Measurements from ENCODE around the gene VSTM5. TPM values are rescaled to one million over a fixed set of nuclear protein-coding genes. Genes with fewer than 3 reads are reported as not detected.
"Not testable (repeated sequence)": the region's sequence is repeated elsewhere in the genome, so short reads cannot be mapped to it uniquely, and the experiment has no call there.

Gene VSTM5
- total and polyA plus RNA-seq, 7 donors = 0.23 to 3.6 (median 0.85) TPM; not detected in 1

- intact Hi-C loops (cut with DNase I) = loop anchor here (2.0 to 10.0 kb wide), 3 partner anchors 44 to 344 kb away; partner anchors contain the start of genes C11orf54, CEP295, PANX1 and TAF1D
- DNase-seq = peak; percentile 96
- Histone ChIP-seq H3K4me1 (peaks cover 0 to 39% (median 37%) of the 10 kb centered on the region in 4 donors), H3K27ac (peak within 1 kb of the TSS; percentile 93 to 98 (median 96)), H3K4me3 (peak within 1 kb of the TSS; percentile 72 to 97 (median 88)), H3K9me3 (no peaks in the 10 kb centered on the region), H3K27me3 (no peaks in the 10 kb centered on the region), H3K36me3 (peaks cover 0 to 17% (median 0%) of the 10 kb centered on the region in 4 donors)
- TF ChIP-seq CTCF (IDR thresholded peaks at IDR 0.05) = peak; percentile 30 to 48 (median 39)
- peak; percentile 72 to 79 for TF ChIP-seq POLR2A (IDR thresholded peaks at IDR 0.05)
- no peak for TF ChIP-seq EP300 (IDR thresholded peaks at IDR 0.05)
- TF ChIP-seq POLR2AphosphoS5 (IDR thresholded peaks at IDR 0.05) = peak; percentile 91 to 97 (median 94)
- 0% methylated on average over 72 of the region's 72 CpGs for WGBS, 2 donors
These were observed 66.1 kb downstream of the VSTM5 start, which contains the start of gene MED17 for GRCh38 chr11:93784145-93784934. Gene MED17, plus strand, starts transcription at chr11:93784282. Its CDS starts 232 bp downstream, at chr11:93784514.

GRCh38 chr11:93783765-93784144 lies 66.7 kb downstream of the VSTM5 start:
- Histone ChIP-seq H3K9me3 (no peaks in the 10 kb centered on the region), H3K4me3 (peak overlapping the region; percentile 72 to 97 (median 88)), H3K27ac (peak overlapping the region; percentile 93 to 98 (median 96)), H3K36me3 (peaks cover 0 to 11% (median 0%) of the 10 kb centered on the region in 4 donors), H3K4me1 (peaks cover 0 to 39% (median 37%) of the 10 kb centered on the region in 4 donors), H3K27me3 (no peaks in the 10 kb centered on the region)
- 0 to 1% methylated on average over 10 of the region's 10 CpGs for WGBS, 2 donors
- TF ChIP-seq CTCF (IDR thresholded peaks at IDR 0.05) (peak in 2 of 4 experiments; percentile 12 to 29), EP300 (IDR thresholded peaks at IDR 0.05) (no peak)
- intact Hi-C loops (cut with DNase I) = loop anchor here (2.0 to 10.0 kb wide), 3 partner anchors 43 to 345 kb away; partner anchors contain the start of genes C11orf54, CEP295, PANX1 and TAF1D
- no peak for DNase-seq

DNA sequence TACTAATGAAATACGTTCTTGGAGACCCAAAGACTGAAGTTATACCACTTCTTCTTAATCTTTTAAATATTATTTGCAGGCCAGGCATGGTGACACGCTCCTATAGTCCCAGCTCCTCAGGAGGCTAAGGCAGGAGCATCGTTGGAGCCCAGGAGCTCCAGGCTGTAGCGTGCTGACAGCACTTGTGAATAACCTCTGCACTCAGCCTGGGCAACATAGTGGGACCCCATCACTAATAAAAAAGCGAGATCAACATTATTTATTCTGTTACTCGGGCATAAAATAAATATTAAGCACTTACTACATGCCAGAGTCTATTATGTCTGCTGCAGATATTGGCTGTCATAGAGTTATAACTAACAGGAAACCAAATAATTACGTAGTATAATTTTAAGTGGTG lies 67.1 kb downstream of the VSTM5 start:
- TF ChIP-seq CTCF (IDR thresholded peaks at IDR 0.05) = no peak
- TF ChIP-seq POLR2AphosphoS5 (IDR thresholded peaks at IDR 0.05) = no peak
- no peak for TF ChIP-seq EP300 (IDR thresholded peaks at IDR 0.05)
- TF ChIP-seq POLR2A (IDR thresholded peaks at IDR 0.05) = no peak

GRCh38 chr11:93775289-93775688 lies 75.1 kb downstream of the VSTM5 start:
- TF ChIP-seq EP300 (IDR thresholded peaks at IDR 0.05) (no peak), CTCF (IDR thresholded peaks at IDR 0.05) (no peak), POLR2AphosphoS5 (IDR thresholded peaks at IDR 0.05) (no peak), POLR2A (IDR thresholded peaks at IDR 0.05) (no peak)
- 65 to 76% methylated on average over 2 of the region's 2 CpGs for WGBS, 2 donors
- no peaks in the 10 kb centered on the region for H3K9me3 ChIP-seq
- intact Hi-C loops (cut with DNase I) = no loop called here
- H3K27ac ChIP-seq = no peak overlapping the region
- H3K27me3 ChIP-seq = no peaks in the 10 kb centered on the region
- H3K4me1 ChIP-seq = no peaks in the 10 kb centered on the region
- no peak overlapping the region for H3K4me3 ChIP-seq
- H3K36me3 ChIP-seq = no peaks in the 10 kb centered on the region
- no peak for DNase-seq

More for the DNA sequence above, 67.1 kb downstream of the VSTM5 start:
- H3K36me3 ChIP-seq = peaks cover 0 to 7% (median 0%) of the 10 kb centered on the region in 4 donors
- peaks cover 0 to 39% (median 37%) of the 10 kb centered on the region in 4 donors for H3K4me1 ChIP-seq
- no peak for DNase-seq
- intact Hi-C loops (cut with DNase I) = loop anchor here (10.0 kb wide), 1 partner anchor 119 kb away; the partner anchor contains the start of gene CEP295
- peak overlapping the region; percentile 93 to 98 (median 96) for H3K27ac ChIP-seq
- peak overlapping the region; percentile 72 to 97 (median 88) for H3K4me3 ChIP-seq
- H3K9me3 ChIP-seq = no peaks in the 10 kb centered on the region
- no peaks in the 10 kb centered on the region for H3K27me3 ChIP-seq
- 44 to 59% methylated on average over 7 of the region's 7 CpGs for WGBS, 2 donors

GRCh38 chr11:93774560-93774959 lies 75.9 kb downstream of the VSTM5 start:
- DNase-seq; H3K36me3 ChIP-seq; H3K4me3 ChIP-seq; H3K4me1 ChIP-seq; H3K27ac ChIP-seq; intact Hi-C loops (cut with DNase I); H3K27me3 ChIP-seq; H3K9me3 ChIP-seq: not testable (repeated sequence)
- WGBS, 2 donors = 89 to 94% methylated on average over 3 of the region's 3 CpGs

Data from sigmoid colon (tissue), 7 donors.